GM21717 (cell line): ENCODE data around the gene UCN.

Experiments
- ATAC-seq: cut with Tn5 transposase; IDR thresholded peaks from one replicate; pipeline ENCODE4 v1.9.1; 2021; ENCODE audit warnings: mild to moderate bottlenecking, moderate library complexity; ENCODE audit not compliant: unreplicated experiment

Gene UCN

DNA sequence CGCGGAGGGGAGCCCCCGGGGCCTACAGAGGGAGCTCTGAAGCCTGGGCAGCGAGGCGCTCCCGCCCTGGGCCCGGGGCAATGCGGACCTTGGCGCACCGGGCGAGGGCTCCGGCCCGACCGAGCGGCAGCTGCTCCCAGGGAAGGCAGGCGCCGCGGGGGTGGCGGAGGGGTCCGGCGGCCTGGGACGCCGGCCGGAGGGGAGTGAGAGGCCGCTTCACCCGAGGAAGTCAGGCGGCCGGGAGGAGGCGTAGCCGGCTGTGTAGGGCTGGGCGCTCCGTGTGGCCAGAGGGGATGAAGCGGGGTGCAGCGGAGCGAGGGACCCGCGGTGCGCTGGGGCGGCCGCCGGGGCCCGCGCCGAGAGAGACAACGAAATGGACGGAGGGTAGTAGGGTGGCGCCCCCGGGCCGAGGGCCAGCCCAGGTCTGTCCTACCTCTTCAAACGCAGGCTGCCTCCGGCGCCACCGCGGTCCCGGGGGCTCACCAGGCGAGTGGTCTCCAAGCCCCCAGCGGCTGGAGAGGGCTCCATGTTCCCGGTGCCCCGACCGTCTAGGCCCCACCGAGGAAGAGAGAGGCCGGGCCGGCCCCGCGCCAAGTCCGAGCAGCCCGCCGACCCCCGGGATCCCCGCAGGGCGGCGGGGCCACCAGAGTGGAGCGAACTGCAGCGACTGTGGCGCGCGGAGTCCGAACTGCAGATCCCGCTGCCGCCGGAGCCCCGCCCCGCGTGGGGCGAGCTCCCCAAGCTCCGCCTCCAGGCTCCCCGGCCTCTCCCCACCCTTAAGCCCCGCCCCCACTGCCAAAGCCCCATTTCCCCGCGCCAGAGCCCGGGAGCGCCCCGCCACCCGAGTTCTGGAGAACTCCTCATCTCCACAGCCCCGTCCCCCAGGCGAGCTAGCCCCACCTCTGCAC, 45.6 kb downstream of the UCN start, which contains the start of gene SLC30A3:
SLC30A3 (minus strand) TSS at position 669 of the 908 bp plus-strand sequence; CDS start at position 528, 141 bp downstream.
- ATAC-seq = no peak

DNA sequence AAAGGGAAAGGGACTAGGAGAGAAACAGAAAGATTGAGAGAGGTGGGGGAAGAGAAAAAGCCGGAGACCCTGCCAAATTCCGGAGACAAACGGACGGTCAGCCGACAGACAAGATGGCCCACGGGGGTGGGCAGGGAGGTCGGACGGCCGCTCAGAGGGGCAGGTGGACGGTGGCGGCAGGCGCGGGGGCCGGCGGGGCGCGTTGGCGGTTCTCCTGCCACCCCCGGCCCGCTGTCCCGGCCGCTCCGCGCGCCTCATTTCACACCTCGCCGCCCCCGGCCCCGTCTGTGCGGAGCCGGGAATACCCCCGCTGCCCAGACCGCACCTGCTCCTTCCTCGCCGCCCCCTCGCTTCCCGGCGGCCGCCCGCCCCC, 46.3 kb downstream of the UCN start:
- no peak for ATAC-seq

- no peak for ATAC-seq
Observed at GRCh38 chr2:27261241-27261925, 46.9 kb downstream of the UCN start.

DNA sequence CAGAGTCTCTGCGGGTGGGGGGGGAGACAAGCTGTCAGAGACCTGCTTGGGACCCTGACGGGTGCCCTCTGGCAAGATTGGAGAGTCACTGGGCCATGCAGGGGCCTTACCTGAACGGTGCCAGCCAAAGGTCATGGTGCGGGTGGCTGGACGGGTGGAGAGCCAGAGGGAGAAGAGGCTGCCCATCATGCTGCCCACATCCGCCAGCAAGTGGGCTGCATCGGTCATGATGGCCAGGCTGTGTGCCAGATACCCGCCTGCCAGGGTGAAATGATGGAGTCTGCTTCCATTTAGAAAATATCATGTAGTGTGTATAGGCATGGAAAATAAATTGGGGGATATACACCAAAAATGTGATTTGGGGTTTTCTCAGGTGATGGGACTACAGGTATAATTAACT, 50.2 kb downstream of the UCN start:
- ATAC-seq = no peak
